HG03139 (cell line): ENCODE data around the gene KIFBP.

Experiments used
- ATAC-seq: cut with Tn5 transposase; IDR thresholded peaks from one replicate; pipeline ENCODE4 v1.9.1; 2021; ENCODE audit not compliant: unreplicated experiment

Gene KIFBP

DNA sequence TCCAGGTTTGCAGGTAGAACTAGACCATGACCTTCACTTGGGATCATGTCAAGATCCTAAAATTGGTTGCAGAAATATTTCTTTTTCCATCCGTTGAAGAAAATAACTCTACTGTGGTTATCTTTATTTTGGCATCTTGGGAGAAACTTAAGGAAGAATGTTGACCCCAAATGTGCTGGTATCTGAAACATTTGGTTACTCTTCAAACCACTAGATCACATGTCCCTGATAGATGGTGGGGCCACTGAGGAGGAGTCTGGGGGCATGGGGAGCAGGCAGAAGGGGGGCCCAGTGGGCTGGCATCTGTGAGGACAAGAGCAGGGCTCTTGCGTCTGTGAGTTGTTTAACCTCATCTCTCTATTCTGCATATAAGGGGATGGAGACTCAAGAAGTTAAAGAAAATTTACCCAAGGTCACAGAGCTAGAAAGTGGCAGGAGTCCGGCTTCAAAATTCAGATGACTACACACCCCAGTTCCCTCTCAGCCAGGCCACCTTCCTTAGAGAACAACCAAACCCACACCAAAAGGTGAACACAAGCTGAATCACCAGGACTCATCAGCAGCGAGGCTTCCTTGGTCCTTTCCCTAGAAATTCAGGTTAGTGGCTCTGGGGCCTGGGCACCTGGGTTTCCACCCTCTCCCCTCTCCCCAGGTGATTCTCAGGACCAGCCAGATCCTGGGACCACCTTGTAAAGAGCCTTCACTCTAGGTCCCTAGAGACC is 58.7 kb downstream of the KIFBP start:
- ATAC-seq = no peak

DNA sequence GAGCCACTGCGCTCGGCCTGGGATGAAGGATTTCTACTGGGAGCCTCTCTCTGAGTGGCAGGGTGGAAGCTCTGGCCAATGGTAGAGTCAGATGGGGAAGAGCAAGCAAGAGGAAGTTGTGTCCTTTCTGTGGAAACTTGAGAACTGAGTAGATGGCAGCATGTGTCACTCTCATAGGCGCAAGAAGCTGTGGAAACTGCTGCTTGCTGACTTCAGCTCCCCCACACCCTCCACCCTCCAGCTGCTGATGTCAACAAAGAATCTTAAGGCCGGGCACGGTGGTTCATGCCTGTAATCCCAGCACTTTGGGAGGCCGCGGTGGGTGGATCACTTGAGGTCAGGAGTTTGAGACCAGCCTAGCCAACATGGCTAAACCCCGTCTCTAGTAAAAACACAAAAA is 59.5 kb downstream of the KIFBP start:
- ATAC-seq = no peak

DNA sequence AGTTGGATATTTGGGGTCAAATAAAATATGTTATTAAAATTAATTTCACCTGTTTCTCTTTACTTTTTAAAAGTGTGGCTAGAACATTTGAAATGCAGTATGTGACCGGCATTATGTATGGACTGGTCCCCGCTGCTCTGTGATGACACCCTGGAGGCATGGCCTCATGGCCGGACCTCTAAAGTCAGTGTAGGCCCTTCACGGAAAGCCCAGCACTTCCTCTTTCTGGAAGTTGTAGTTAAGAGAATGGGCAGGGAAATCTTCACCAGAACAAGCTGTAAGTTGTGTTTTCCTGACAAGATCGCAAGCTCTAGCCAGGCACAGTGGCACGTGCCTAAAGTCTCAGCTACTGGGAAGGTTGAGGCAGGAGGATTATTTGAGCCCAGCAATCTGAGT is 61.0 kb downstream of the KIFBP start:
- no peak for ATAC-seq

DNA sequence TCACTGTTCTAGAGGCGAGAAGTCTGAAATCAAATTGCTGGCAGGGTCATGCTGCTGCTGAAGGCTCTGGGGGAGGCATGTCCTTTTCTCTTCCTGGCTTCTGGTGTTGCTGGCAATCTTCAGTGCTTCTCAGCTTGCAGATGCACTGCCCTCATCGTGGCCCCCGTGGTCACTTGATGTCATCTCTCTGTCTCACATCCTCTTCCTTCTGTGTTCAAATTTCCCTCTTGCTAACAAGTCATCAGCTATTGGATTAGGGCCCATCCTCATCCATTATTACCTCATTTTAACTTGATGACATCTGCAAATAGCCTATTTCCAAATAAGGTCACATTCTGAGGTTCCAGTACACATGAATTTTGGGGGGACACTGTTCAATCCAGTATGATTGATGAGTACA is 62.7 kb downstream of the KIFBP start:
- ATAC-seq = no peak

DNA sequence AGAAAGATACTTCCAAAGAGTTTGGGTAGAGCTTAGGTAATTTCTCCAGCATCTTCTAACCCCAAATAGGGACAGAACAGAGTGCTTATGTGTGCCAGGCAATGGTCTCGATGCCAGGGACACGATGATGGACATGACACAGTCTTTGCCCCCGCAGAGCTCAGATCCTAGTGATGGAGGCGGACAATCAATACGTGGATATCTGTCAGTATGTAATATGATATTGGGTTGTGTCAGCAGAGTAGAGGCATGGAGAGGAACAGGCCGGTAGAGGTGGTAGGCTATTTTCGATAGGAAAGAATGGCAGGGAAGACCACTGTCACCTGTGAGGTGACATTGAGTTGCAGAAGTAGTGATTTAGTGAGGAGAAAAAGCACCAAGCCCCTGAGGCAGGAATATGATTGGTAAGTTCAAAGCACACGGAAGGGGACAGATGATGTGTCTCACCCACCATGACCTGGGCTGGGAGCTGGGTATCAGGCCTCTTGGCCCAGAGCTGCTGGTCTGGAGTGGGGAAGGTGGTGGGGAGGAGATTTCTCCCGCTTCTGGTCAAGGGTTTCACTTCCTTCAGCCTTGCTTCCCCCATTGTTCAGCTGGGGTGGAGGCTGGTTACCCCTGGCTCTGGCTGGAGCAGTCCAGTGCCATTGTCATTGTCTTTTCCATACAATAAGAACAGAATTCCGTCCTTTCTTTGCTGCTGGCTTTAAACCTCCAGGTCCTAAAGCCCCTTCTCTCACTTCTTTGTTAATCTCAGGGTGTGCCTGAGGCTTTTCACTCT is 63.3 kb downstream of the KIFBP start:
- ATAC-seq = no peak

DNA sequence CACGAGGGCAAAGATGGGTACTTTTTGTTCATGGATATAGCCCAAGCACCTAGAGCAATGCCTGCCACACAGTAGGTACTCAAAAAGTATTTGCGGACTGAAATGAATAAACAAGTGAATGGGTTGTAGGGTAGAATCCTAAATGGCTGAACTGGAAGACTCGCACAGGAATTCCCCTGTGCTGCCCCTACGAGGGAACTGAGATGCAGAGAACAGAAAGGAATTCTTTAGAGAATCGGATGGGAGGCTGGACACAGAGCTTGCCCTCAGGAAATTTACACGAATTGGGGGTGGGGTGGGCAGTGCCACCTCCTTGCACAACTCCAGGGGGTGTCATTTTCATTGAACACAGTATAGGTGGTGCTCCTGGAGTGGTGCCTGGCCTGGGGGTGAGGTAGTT is 64.1 kb downstream of the KIFBP start:
- ATAC-seq = no peak

DNA sequence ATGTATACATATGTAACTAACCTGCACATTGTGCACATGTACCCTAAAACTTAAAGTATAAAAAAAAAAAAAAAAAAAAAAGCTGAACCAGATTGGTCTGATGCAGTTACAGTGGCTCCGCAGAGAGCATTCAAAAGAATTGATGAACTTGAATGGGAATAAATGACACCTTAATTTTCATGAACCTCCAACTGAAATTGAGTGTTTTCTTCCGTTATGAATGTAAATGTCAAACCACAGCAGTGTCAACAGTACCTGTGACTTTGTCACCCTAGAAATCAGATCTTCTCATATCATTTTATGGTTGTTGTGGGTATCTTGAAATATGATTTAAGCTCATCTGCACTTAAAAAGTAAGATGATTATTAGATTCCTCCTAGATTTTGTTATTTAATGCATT is 66.6 kb downstream of the KIFBP start:
- no peak for ATAC-seq

DNA sequence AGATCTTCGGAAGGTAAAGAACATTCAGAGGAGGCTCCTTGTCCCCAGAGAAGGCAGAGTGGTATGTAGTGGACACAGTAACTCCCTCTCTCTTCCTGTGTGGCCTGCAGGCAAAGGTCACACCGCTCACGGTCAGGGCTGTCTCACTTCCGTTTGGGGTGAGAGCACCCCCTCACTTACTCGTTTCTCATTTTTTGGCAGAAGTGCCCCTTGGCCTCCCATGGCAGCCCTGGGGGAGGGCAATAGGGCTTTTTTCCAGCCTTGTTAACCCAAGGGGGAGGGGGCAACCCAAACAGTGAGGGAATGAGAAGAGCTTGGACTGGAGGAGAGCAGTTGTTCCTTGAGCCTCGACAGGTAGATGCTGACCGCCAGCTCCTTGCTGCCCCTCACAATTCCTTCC is 67.5 kb downstream of the KIFBP start:
- no peak for ATAC-seq

DNA sequence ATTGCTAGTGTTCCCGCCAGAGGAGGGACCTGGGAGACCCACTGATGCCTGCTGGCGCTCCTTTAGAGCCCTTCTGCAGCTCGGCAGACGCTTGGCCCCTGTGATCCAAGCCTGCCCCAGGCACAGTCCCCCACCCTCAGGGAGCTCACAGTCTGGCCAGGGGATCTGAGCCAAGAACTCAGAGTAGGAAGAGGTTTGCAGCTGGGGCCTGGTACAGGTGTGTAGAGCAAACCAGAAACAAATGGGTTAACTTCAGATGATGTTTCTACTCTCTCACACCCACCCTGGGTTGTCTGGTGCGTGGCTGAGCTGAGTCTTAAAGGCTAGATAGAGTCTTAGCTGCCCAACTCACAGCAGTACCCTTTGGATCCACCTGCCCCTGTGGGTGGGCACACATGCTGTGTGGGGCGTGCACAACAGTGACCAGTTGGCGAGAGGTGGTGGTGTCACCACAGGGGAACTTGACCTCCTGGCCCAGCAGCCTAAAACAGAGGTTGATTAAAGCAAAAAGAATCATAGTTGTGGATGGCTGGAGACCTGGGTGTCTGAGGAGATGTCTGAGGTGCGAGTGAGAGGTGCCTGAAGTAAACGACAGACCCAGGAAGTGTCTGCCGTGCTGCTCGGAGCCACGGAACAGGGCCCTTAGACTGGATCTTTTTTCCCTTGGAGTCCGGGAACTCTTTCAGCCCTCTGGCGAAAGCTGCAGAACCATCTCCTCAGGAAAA is 68.1 kb downstream of the KIFBP start:
- no peak for ATAC-seq

DNA sequence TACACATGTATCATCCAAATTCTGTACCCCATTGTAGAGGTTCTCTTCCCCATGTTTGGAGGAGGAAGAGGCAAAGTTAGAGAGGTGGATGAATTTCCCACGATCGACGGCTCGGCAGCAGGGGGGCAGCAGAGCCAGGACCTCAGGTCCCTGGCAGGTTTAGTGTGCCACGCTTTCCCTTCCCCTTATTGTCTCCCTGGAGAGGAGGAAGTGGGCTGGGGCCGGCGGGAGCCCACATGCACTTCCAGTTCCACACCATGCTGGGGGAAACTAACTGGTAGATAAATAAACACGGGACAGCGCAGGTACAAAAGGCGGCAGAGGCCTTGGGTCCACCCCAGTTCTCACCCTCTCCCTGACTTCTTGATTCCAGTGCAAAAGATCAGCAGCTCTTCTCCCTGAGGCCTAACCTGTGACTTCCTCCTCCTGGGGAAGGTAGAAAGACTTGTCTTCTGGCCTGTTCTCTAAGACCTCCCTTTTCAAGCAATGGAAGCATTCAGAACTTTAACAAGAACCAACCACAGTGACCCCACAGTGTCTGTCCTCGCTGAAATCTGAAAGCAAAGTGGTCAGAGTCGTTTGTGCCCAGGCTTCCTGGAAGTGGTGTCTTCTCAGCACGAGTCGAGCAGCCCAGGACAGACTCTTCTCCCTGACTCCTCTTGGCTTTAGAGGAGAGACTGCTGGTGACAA is 68.8 kb downstream of the KIFBP start:
- no peak for ATAC-seq

DNA sequence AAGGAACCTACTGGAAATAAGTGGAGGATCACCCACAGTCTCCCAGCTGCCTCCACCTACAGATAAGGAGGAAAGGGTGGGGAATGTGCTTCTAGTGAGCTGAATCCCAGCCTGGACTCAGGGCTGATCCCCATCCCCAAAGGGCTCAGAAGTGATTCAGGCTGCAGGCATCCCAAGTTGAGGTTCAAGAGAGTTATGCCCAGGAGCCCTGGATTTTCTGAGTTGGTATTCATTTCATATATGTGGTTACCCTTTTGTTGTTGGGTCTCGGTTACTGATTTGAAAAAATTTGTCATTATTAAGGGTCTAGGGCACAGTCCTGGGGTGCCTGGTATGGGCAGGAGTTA is 69.3 kb downstream of the KIFBP start:
- ATAC-seq = no peak

DNA sequence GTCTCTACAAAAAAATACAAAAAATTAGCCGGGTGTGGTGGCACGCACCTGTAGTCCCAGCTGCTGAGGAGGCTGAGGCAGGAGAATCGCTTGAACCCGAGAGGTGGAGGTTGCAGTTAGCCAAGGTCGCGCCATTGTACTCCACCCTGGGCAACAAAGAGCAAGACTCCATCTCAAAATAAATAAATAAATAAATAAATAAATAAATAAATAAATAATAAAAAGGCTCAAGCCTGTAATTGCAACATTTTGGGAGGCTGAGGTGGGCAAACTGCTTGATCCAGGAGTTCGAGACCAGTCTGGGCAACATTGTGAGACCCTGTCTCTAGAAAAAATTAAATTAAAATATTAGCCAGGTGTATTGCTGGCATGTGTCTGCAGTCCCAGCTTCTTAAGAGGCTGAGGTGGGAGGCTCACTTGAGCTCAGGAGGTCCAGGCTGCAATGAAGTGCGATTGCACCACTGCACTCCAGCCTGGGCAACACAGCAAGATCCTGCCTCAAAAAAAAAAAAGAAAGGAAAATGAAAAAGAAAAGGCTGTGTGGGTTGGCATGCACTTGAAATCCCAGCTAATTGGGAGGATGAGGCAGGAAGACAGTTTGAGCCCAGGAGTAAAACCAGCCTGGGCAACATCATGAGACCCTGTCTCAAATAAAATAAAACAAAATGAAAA is 71.7 kb downstream of the KIFBP start:
- no peak for ATAC-seq

DNA sequence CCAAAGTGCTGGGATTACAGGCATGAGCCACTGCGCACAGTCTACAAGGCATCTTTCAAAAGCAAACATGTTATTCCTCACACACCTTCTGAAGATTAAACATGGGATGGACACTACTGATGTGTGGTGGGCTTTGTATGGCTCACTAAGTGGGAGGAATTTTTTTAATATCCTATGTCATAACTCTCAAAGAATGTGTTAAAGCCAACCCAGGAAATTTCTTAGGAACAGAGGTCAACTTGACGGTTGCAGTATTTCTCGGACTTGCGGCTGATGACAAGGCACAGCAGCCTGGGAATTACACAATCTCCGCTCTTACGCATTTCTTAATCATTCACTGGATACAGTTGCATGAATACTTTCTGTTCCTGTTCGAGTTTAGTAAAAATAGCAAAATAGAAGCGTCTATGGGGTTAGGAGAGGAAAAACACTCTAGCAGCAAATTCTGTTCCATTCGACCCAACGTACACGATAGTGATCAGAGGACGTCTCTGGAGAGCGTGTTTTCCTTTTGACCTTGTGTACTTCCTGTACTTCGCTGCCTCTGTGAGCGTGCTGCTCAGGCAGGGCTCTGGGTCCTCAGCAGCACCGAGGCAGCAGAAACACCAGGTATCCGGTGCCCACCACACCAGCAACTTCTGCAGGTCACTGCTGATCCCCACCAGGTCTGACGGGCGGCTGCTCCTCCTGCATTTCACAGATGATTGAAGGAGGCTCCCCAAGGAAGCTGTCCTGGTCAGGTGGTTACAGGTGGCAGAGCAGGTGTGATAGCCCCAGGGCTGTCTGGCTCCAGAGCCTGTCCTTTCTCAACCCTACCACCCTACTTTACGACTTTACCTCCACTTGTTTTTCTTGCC is 72.9 kb downstream of the KIFBP start:
- ATAC-seq = peak; percentile 50

DNA sequence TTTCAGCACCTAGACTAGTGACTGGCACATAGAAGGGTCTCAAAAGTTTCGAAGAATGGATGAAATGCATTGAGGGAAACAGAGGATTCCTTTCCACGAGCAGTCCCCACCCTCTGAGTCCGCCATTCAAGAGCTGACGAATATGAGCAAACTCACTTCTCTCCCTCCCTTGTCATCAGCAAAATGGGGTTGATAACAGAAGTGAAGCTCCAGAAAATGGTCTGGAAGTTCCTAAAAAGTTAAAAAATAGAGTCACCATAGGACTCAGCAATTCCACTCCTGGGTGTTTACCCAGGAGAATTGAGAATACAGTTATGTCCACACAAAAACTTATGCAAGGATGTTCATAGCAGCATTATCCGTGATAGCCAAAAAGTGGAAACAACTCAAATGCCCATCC is 74.3 kb downstream of the KIFBP start:
- no peak for ATAC-seq

DNA sequence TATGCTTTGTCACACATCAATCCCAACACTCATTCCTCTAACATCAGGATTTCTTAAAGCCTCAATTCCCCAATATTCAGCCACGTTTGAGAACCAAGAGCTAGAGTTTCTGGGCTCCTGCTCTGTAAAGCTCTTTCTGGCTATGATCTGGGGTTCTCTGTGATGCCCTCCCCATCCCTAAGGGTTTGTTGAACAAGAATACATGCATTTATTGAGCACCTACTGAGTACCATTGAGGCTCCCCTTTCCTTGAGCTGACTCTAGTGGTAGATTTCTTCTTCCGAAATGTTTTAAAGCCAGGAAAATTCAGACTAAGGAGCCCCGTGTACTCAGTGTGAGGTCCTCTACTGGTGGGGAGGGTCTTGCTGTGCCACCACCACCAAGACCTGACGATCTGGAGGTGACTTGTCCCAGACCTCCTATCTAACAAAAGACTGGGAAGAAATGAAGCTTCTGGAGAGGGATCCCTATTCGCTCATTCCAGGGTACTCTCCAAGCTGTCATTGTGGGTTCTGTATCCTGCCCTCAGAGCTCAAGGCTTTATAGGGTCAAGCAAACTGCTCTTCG is 76.2 kb downstream of the KIFBP start:
- no peak for ATAC-seq

DNA sequence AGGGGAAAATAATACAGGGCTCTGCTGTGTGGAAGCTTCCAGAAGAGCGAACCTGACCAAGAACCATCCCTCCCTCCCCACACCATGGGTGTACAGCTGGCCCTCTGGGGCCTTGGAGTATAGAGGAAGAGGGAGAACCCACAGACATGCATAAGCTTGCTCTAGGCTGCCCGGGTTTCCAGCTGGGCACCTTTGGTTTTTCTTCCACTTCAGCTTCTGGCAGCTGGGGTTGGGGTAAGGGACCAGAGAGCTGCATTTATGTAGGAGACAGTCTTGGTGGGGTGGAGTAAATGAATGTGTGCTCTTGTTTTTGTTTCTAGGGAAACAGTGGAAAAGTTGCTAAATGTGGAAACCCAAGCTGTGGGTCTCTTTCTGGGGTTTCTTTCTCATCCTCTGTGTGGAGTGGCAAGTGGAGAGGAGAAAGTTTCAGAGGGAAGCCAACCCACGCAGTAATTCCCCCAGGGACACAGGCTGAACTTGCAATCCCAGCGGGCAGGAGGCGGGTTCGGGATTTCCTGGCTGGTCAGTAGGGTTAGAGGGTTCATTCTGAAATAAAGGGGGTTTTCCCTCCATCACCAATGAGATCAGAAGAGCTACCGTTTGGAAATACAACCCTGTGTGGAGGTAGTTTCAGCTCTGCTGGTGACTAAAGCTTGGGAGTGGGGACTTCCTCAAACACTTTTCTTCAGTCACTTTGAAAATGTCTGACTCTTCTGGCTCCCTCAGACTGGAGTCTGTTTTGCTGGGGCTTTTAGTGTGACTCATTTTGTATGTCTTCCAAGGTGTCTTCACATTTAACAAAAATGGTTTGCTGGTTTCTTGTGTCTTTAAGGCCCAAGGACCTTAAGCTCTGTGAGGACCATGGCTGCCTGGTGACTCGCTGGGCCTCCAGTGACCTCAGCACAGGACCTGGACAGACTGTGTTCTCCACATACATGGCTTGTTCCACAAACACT is 77.1 kb downstream of the KIFBP start:
- peak; percentile 44 for ATAC-seq
